GM19467 (cell line): Measurements from ENCODE around the gene IGF1R.

Experiments used
- ATAC-seq: cut with Tn5 transposase; IDR thresholded peaks from one replicate; pipeline ENCODE4 v1.9.1; 2021; ENCODE audit warnings: mild to moderate bottlenecking, moderate library complexity; ENCODE audit not compliant: unreplicated experiment

The IGF1R gene

GRCh38 chr15:98743177-98743576 lies 94.8 kb downstream of the IGF1R start:
- no peak for ATAC-seq

- ATAC-seq: no peak
Observed at GRCh38 chr15:98744506-98744905, 96.2 kb downstream of the IGF1R start.

GRCh38 chr15:98745179-98745578 lies 96.8 kb downstream of the IGF1R start:
- no peak for ATAC-seq

- ATAC-seq: no peak
Observed at GRCh38 chr15:98745650-98746374, 97.5 kb downstream of the IGF1R start.

- ATAC-seq: no peak
Observed at GRCh38 chr15:98746375-98747155, 98.2 kb downstream of the IGF1R start.

- no peak for ATAC-seq
Observed at GRCh38 chr15:98751767-98752166, 103.4 kb downstream of the IGF1R start.

GRCh38 chr15:98753726-98754656 lies 105.7 kb downstream of the IGF1R start:
- no peak for ATAC-seq

GRCh38 chr15:98754657-98755022 lies 106.3 kb downstream of the IGF1R start:
- no peak for ATAC-seq

- ATAC-seq: no peak
Observed at GRCh38 chr15:98755138-98755537, 106.8 kb downstream of the IGF1R start.

GRCh38 chr15:98755781-98756180 lies 107.4 kb downstream of the IGF1R start:
- no peak for ATAC-seq

- ATAC-seq: no peak
Observed at GRCh38 chr15:98758224-98758623, 109.9 kb downstream of the IGF1R start.

GRCh38 chr15:98759277-98759676 lies 110.9 kb downstream of the IGF1R start:
- ATAC-seq: no peak

- no peak for ATAC-seq
Observed at GRCh38 chr15:98760112-98760826, 111.9 kb downstream of the IGF1R start.

GRCh38 chr15:98760975-98761374 lies 112.6 kb downstream of the IGF1R start:
- ATAC-seq: no peak

- no peak for ATAC-seq
Observed at GRCh38 chr15:98763179-98763578, 114.8 kb downstream of the IGF1R start.

GRCh38 chr15:98764291-98764690 lies 116.0 kb downstream of the IGF1R start:
- no peak for ATAC-seq

- no peak for ATAC-seq
Observed at GRCh38 chr15:98765610-98766009, 117.3 kb downstream of the IGF1R start.

GRCh38 chr15:98767692-98768091 lies 119.4 kb downstream of the IGF1R start:
- ATAC-seq: no peak

GRCh38 chr15:98769867-98770266 lies 121.5 kb downstream of the IGF1R start:
- ATAC-seq: no peak

- ATAC-seq: no peak
Observed at GRCh38 chr15:98770984-98771383, 122.6 kb downstream of the IGF1R start.

- no peak for ATAC-seq
Observed at GRCh38 chr15:98771541-98771940, 123.2 kb downstream of the IGF1R start.
